GM18502 (cell line): Measurements from ENCODE around the gene PIGR.

Experiments
- ATAC-seq: cut with Tn5 transposase; IDR thresholded peaks from one replicate; pipeline ENCODE4 v1.9.1; 2021; ENCODE audit warnings: mild to moderate bottlenecking; ENCODE audit not compliant: unreplicated experiment, poor library complexity

Gene PIGR

DNA sequence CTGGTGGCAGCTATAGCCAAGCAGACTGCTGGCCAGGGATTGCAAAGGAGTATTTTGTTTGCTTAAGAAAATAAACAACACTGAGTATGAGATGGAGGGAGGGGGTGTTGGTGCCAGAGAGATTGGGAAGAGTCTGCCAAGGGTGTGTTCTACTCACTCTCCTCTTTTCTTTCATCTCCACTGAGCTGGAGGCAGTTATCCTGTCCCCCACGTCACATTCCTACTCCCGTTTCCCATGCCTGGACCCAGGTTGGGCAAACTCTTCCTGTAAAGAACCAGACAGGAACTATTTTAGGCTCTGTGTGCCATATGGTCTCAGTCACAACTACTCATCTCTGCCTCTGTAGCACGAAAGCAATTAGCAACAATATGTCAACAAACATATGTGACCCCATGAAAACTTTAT is 50.4 kb downstream of the PIGR start:
- ATAC-seq: no peak

DNA sequence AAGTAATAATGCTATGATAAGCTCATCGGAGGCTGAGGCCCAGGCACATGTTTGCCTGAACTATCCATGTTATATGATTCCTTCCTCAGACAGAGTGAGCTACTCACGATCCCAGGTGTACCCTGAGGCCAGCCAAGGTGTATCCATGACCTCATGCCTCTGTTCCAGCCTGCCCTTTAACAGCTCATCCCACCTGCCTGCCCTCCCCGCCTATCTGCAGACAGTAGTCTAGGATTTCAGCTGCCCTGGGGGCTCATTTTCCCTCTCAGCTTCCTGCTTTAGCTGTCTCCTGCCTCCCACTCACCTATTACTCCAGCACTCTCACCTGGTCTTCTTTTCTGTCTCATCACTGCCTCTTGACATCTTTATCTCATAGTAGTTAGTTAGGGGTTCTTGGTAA is 50.9 kb downstream of the PIGR start:
- ATAC-seq: no peak

DNA sequence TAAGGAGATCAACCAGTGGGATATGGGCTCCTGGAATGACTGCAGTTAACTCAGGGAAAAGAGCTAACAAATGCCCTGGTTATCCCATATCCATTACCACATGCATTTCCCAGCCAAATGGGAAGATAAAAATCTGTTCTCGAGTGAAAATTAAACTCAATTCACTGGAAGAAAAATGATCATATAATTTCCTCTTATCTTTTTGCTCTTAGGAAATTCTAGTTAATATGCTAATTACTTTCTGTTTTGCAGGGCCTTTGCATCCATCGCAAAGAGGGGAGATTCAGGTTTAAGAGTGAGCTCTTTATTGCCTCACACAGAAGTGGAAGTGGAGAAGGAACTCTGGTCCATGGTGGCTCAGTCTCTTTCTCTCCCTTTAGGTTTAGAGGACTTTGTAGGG is 52.9 kb downstream of the PIGR start:
- no peak for ATAC-seq

- ATAC-seq: no peak
Observed at GRCh38 chr1:206892351-206892984, 53.8 kb downstream of the PIGR start.

DNA sequence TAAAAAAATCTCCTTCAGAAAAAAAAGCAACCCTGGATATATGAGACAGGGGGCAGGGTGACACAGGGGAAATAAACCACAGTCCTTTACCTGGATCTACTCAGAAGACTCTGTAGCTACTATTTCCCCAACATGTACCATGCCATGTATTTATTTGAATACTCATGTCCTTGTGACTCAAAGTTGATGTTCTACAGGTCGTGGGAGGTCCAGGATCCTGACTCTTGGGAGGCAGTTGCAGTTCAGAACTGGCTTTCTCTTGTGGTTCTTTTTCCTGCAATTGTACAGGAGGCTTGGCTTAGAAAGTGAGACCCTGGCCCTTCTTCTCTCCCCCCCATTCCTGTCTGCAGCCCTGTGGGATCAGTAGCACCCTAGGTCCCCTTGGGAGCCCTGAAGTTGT is 54.9 kb downstream of the PIGR start:
- no peak for ATAC-seq

DNA sequence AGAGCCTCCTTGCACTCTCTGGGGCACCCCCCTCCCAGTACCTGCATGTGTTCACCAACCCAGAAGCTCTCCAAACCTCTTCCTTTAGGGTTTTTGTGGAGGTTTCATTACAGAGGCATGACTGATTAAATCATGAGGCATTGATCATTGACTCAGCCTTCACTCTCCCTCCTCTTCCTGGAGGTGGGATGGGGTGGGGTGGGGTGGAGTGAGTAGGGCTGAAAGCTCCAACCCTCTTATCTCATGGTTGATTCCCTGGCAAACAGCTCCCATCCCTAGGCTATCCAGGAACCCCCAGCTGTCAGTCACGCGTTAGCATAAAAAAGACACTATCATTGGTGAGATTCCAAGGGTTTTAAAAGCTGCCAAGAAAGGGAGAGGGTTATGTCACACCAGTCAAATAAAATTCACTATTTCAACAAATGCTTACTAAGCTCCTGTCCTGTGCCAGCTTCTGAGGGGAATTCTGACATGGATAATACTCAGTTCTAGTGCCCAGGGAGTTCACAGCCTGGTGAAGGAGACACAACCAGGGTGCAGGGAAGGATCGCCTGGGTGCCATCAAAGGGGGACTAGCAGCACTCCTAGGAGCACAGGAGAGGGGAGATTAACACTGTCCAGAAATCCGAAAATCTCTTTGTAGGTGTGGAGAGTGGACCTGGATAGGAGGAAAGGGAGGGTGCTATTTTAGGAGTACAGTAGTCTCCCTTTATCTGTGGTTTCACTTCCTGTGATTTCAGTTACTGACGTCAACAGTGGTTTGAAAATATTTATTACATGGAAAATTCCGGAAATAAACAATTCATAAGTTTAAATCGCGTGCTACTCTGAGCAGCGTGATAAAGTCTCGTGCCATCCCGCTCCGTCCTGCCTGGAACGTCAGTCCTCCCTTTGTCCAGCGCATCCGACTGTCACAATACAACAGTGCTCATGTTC is 55.9 kb downstream of the PIGR start:
- ATAC-seq: no peak

DNA sequence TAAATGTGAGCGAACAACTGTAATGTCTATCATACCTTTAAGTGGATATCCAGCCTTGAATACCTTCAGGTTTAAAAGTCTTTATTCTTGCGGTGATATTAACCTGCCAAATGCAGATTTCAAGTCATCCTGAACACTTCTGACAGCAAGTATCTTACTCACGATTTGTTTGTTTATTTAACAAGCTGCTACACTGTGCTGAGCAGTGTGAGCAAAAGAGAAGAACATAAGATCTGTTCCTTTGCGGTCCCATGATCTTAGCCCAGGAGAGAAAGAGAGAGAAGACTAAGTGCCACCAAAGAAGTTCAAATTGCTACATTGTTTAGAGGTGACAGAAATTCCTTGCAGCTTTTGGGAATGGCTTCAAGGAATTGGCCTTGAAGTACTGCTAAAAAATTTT is 58.6 kb downstream of the PIGR start:
- ATAC-seq: no peak

DNA sequence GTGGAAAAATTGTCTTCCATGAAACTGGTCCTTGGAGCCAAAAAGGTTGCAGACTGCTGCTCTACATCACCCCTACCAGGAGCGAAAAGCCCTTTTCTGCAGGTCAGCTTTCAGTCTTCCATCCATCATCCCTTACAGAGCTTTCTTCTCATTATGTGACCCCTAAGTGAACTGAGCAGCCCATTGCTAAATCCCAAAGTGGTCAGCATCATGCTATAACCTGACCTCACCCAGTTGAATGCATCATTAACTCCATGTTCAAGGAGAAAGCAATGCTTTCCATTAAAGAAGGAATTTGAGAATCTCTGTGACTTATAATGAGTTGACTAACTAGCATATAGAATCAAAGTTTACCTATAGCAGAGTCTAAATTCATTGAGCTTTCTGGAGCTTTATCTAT is 59.4 kb downstream of the PIGR start:
- no peak for ATAC-seq

GRCh38 chr1:206885341-206886060 is 60.8 kb downstream of the PIGR start:
- ATAC-seq: no peak

- ATAC-seq: no peak
Observed at GRCh38 chr1:206883876-206884275, 62.4 kb downstream of the PIGR start.

- no peak for ATAC-seq
Observed at GRCh38 chr1:206883160-206883559, 63.1 kb downstream of the PIGR start.

DNA sequence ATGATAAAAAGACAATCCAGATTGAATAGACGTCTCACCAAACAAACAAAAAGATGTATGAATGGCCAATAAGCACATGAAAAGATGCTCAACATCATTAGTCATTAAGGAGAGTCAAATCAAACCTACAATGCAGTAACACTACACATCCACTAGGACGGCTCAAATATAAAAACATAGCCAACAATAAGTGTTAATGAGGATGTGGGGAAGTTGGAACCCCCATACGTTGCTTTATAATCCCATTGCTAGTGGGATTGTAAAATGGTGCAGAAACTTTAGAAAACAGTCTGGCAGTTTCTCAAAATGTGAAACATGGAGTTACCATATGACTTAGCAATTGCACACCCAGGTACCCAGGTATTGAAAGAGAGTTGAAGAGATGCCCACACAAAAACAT is 63.7 kb downstream of the PIGR start:
- ATAC-seq: no peak

DNA sequence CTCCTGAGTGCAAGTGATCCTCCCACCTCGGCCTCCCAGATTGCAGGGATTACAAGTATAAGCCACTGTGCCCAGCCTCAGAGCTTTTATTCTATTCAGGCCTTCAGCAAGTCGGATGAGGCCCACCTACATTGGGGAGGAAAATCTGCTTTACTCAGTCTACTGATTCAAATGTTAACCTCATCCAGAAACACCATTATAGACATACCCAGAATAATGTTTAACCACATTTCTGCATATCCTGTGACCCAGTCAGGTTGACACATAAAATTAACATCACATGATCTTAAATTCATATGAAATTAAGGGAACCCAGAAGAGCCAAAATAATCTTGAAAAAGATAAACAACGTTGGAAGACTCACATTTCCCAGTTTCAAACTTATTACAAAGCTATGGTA is 66.0 kb downstream of the PIGR start:
- ATAC-seq: no peak
